HG03457 (cell line): ENCODE measurements around the gene FOXN3.
"Not testable (repeated sequence)": the region's sequence is repeated elsewhere in the genome, so short reads cannot be mapped to it uniquely, and the experiment has no call there.

Source experiments
- ATAC-seq: cut with Tn5 transposase; IDR thresholded peaks from one replicate; pipeline ENCODE4 v1.9.1; 2021; ENCODE audit warnings: moderate number of reproducible peaks; ENCODE audit not compliant: unreplicated experiment

FOXN3 gene

GRCh38 chr14:89206389-89207031, 210.5 kb downstream of the FOXN3 start:
- no peak for ATAC-seq

- no peak for ATAC-seq
Measured at GRCh38 chr14:89205137-89205740, 211.8 kb downstream of the FOXN3 start.

DNA sequence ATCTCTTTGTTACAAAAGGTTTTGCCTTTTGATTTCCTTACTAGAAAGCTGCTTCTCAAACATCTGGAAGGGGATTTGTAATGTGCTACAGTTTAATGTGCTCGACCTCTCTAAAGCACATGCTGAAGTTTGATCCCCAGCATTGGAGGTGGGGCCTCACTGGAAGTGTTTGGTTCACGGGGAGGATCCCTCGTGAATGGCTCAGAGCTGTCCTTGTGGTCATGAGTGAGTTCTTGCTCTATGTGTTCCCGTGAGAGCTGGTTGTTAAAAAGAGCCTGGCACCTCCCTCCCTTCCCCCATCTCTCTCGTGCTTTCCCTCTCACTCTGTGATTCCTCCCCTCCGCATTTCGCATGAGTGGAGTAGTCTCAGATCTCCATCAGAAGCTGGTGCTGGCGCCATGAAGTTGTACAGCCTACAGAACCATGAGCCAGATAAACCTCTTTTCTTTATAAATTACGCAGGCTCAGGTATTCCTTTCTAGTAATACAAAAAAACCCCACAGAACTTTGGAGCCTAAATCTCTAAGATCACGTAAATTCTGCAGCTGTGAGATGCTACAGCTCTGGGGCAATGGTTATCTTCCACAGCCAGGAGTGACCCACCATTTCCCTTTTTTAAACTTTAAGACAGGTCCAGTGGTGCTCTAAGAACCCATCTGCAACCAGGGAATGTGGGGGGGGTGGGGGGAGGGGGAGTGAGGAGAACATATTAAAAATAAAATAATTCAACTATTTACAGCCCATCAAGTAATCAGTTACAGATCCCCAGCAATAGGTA, 214.4 kb downstream of the FOXN3 start:
- no peak for ATAC-seq

DNA sequence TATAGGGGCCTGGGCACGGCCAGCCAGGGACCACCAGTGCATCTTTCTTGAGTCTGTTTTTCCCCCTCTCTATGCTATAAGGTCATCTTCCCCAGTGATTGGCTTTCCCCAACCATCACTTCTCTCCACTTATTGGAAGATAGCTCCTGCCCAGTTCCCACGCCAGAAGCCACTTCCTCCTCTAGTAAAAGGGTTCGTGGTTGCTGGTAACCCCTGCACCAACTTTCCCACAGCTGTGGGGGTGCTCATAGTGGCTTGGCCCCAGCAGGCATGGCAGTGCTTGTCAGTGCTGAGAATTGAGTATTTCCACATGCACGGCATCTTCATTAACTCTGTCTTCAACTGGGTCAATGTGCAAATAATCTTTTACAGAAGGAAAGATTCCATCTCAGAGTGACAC, 215.4 kb downstream of the FOXN3 start:
- no peak for ATAC-seq

DNA sequence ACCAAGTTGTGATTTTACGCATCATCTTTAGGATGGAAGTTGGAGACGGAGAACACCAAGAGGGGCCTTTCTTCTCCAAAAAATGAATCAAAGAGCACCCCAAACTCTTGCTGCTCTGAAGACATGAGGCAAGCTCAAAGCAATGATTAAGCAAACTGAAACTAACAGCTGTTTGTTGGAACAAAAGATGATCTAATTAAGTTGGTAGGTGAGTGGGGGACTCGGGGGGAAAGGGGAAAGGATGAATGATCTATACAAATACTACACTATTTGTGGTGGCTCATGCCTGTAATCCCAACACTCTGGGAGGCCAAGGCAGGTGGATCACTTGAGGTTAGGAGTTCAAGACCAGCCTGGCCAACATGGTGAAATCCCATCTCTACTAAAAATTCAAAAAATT, 217.7 kb downstream of the FOXN3 start:
- ATAC-seq: not testable (repeated sequence)

DNA sequence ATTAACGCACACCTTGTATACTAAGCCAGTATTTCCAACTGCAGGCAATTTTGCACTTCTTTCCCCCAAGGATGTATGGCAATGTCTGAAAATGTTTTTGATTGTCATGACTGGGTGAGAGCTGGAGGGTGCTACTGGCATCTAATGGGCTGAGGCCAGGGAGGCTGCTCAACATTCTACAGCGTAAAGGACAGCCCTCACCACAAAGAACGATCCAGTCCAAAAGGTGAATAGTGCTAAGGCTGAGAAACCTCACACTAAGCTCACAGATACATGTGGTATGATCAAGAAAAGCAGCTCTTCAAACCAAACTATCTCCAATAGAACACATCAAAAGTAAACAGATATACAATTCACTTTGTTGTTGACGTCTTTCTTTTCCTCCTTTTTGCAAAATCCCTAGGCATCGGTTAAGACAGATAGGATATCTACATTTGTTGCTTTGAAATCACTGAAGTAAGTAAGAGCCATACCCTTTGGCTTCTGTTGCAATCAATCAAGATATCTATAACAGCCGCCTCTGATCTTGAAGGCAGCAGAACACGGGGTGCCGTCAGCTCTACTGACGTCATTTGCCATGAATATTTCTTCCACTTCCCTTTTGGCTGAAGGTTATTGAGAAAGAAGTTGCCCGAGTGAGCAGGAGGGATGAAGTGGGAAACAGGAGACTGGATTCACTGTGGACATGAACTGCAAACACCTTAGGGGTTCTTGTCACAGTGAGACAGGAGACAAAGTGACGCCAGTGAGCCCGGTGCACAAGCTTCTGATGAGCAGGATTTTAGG, 218.3 kb downstream of the FOXN3 start:
- ATAC-seq: no peak

GRCh38 chr14:89197623-89198022, 219.4 kb downstream of the FOXN3 start:
- ATAC-seq: no peak

- no peak for ATAC-seq
Measured at GRCh38 chr14:89196545-89196944, 220.5 kb downstream of the FOXN3 start.

GRCh38 chr14:89194376-89194775, 222.7 kb downstream of the FOXN3 start:
- no peak for ATAC-seq

DNA sequence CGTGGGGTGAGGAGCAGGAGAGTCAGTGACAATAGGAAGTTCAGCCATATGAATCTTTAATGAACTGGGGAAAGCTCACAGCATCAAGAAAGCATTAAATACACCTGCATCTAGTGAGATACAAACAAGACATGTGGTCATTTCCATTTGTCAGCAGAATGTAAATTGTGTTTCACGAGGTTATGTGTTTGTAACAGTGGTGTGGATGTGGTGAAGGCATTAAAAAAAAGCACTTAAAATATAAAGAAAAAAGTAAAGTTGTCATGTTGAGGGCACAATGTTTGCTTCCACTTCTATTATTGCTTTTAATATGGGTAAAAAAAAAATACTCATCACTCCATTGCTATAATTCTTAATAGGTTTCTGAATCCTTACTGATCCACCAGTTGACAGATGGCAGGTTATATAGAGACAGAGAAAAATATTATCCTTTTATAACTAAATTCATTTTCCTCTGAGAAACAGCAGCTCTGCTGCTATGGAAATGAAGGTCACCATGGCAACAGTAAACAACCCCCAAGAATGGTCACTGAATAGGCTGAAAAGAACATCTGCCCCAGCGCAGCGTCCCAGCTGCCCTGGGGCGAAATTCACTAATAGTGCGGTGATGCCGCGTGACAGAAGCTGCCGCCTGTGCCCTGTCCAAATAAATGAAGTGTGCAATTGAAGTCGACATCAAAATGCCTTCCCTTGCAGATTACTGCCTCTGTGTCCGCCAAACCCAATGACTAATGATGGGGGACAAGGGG, 226.1 kb downstream of the FOXN3 start:
- ATAC-seq: no peak

DNA sequence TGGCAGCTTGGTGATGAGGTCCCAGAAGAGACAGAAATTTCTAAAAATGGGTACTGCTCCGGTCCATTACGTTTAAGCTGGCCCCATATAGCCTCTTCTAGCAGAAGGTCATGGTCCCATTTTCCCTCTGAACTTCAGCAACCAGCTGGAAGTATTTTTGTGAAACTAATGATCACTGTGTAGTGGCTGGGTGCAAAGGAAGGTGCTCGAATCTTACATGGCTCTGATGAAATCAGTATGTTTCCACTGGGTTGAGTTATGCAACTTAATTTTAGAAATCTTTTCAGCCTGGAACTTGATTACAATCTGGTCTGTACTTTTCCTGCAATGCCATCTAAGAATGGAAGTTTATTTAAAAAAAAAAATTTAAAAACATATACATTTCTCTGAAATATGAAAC, 228.5 kb downstream of the FOXN3 start:
- ATAC-seq: no peak

- ATAC-seq: no peak
Measured at GRCh38 chr14:89187501-89187900, 229.5 kb downstream of the FOXN3 start.

- no peak for ATAC-seq
Measured at GRCh38 chr14:89186856-89187376, 230.1 kb downstream of the FOXN3 start.

DNA sequence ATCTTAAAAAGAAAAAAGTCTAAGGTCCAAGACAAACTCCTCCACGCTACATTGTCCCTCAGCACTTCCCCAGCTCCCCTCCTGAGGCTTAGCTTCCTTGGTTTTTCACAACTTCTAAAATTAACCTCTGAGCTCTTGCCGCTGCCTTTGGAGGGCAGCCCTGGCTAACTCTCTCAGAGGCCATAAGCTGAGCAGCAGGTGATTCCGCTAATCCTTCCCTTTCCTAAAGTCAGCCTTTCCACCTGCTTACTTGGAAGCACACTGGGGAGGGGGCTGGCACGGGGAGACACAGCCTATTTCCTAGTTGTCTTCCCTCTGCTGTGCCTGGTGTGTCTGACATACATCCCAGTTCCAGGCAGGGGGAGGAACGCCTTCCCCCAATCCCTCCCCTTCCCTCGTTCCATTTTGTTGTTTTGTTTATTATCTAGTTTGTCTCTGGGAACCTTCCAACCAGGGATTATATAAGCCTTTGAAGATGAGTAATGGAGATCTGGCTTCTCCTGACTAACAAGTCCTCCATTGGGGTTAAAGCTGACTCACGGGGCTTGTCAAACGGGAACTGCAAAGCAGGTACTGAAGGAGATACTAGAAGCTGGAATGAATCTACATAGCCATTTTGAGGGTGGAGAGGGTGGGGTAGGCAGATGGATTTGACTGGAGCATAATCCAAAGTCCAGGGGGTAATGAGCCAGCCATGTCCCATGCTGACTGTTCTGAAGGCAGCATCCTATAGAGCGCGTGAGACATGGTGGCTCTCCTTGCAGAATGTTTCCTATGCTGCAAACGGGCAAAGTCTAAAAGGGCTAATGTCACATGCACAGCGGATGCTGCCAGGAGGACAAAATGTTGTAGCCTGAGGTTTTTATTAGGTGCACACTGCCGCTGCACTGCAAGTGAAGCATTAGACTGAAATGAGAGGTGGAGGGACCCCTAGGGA, 230.8 kb downstream of the FOXN3 start:
- no peak for ATAC-seq

GRCh38 chr14:89184952-89185351, 232.1 kb downstream of the FOXN3 start:
- ATAC-seq: no peak

GRCh38 chr14:89182326-89182725, 234.7 kb downstream of the FOXN3 start:
- no peak for ATAC-seq

GRCh38 chr14:89180546-89180945, 236.5 kb downstream of the FOXN3 start:
- no peak for ATAC-seq

DNA sequence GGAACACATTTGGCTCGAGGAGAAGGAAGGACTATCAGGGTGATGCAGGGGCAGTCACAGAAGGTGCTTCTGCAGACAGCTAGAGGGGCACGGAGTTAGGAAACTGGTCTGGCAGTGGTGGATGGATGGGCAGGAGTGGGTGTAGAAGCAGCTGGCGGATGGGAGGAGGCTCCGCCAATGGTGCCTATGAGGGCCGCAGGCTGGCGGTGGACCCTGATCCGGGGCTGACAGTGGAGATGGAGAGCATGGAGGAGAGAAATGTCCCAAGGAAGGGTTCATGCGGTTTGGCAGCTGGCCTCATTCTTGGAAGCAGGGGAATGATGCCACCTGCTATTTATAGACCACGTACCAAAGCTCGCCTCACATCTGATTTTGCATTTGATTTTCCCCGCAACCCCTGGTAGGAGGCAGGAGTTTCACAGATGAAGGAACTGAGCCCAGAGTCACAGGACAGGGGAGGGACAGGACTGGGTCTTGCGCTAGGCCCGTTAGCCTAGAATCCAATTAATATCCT, 237.1 kb downstream of the FOXN3 start:
- no peak for ATAC-seq
